Hepatocyte (in vitro differentiated cells): ENCODE data around the gene FBXO8.

Experiments
- CTCF ChIP-seq: fragments of 200-600 bp; sonication (generic); IDR thresholded peaks from 2 replicates; pipeline ENCODE4 v1.5.1; 2016; ENCODE audit warnings: antibody characterized with exemption, mild to moderate bottlenecking; ENCODE audit not compliant: poor library complexity
- EZH2phosphoT487 ChIP-seq: fragments of 200-600 bp; sonication (generic); IDR thresholded peaks from one replicate; pipeline ENCODE4 v1.6.1; 2018; ENCODE audit warnings: antibody characterized with exemption, mild to moderate bottlenecking, low read depth, moderate library complexity; ENCODE audit not compliant: unreplicated experiment, severe bottlenecking

- TF ChIP-seq CTCF (no peak), EZH2phosphoT487 (no peak)
Observed at GRCh38 chr4:174198396-174198795, 85.1 kb downstream of the FBXO8 start.
